HG03045 (cell line): ENCODE data around the gene ARL5A.
"Not testable (repeated sequence)": the region's sequence is repeated elsewhere in the genome, so short reads cannot be mapped to it uniquely, and the experiment has no call there.

Experiments
- ATAC-seq: cut with Tn5 transposase; IDR thresholded peaks from one replicate; pipeline ENCODE4 v1.9.1; 2021; ENCODE audit warnings: mild to moderate bottlenecking, moderate library complexity; ENCODE audit not compliant: unreplicated experiment

The ARL5A gene

GRCh38 chr2:151828143-151828889 lies at the start of gene ARL5A:
Gene ARL5A (minus strand): TSS chr2:151828421. CDS start chr2:151828176, 245 bp downstream.
- peak; percentile 96 for ATAC-seq

- not testable (repeated sequence) for ATAC-seq
Observed at GRCh38 chr2:151875631-151876030, 47.4 kb upstream of the ARL5A start.

- no peak for ATAC-seq
Observed at GRCh38 chr2:151872463-151872862, 44.2 kb upstream of the ARL5A start.

GRCh38 chr2:151869291-151869690 lies 41.1 kb upstream of the ARL5A start:
- no peak for ATAC-seq

GRCh38 chr2:151862700-151863099 lies 34.5 kb upstream of the ARL5A start:
- ATAC-seq: peak; percentile 99

- ATAC-seq: no peak
Observed at GRCh38 chr2:151861174-151861573, 33.0 kb upstream of the ARL5A start.

GRCh38 chr2:151860613-151861146 lies 32.5 kb upstream of the ARL5A start:
- ATAC-seq: no peak

- ATAC-seq: no peak
Observed at GRCh38 chr2:151860210-151860609, 32.0 kb upstream of the ARL5A start.

- ATAC-seq: no peak
Observed at GRCh38 chr2:151857650-151858049, 29.4 kb upstream of the ARL5A start.

- ATAC-seq: no peak
Observed at GRCh38 chr2:151855111-151855510, 26.9 kb upstream of the ARL5A start.

- no peak for ATAC-seq
Observed at GRCh38 chr2:151853070-151853758, 25.0 kb upstream of the ARL5A start.

GRCh38 chr2:151852260-151853069 lies 24.2 kb upstream of the ARL5A start:
- ATAC-seq: no peak

- ATAC-seq: no peak
Observed at GRCh38 chr2:151851761-151852160, 23.5 kb upstream of the ARL5A start.

- ATAC-seq: no peak
Observed at GRCh38 chr2:151849413-151850010, 21.3 kb upstream of the ARL5A start.

GRCh38 chr2:151845884-151846283 lies 17.7 kb upstream of the ARL5A start:
- ATAC-seq: no peak

GRCh38 chr2:151845481-151845880 lies 17.3 kb upstream of the ARL5A start:
- no peak for ATAC-seq

GRCh38 chr2:151844211-151844896 lies 16.1 kb upstream of the ARL5A start:
- no peak for ATAC-seq

GRCh38 chr2:151843691-151844061 lies 15.5 kb upstream of the ARL5A start:
- ATAC-seq: no peak

GRCh38 chr2:151842830-151843690 lies 14.8 kb upstream of the ARL5A start:
- no peak for ATAC-seq
